Neutrophil (primary cell): ENCODE data around the gene FRYL.

Experiments used
- H3K27ac ChIP-seq: fragments of 200-600 bp; sonication (generic); 2 replicates; pipeline ENCODE4 v1.5.1; 2016; ENCODE audit warnings: mild to moderate bottlenecking, moderate library complexity
- H3K27me3 ChIP-seq: fragments of 200-600 bp; sonication (generic); 2 replicates; pipeline ENCODE4 v1.6.0; 2016; ENCODE audit warnings: mild to moderate bottlenecking
- H3K36me3 ChIP-seq: fragments of 200-600 bp; sonication (generic); 2 replicates; pipeline ENCODE4 v1.5.1; 2017
- H3K4me1 ChIP-seq, 2 experiments: fragments of 200-600 bp in 1 of 2; sonication (generic) in 1 of 2; 1 replicate in 1 of 2; 2 replicates in 1 of 2; pipeline versions ENCODE4 v1.5.1 to v1.6.1; 2013 to 2016; ENCODE audit warnings: low read depth in 1 of 2, low read length in 1 of 2, mild to moderate bottlenecking in 1 of 2, moderate library complexity in 1 of 2; ENCODE audit not compliant: control insufficient read depth in 1 of 2, insufficient read depth in 1 of 2
- H3K4me3 ChIP-seq, 2 experiments: fragments of 200-600 bp in 1 of 2; sonication (generic) in 1 of 2; 1 replicate in 1 of 2; 2 replicates in 1 of 2; pipeline ENCODE4 v1.5.1; 2013 to 2016; ENCODE audit warnings: low read depth in 1 of 2, low read length in 1 of 2, mild to moderate bottlenecking in 1 of 2, moderate library complexity in 1 of 2
- H3K9me3 ChIP-seq: fragments of 200-600 bp; sonication (generic); 2 replicates; pipeline ENCODE4 v1.5.1; 2016
- TF ChIP-seq, protein P1 (sequence below): fragments of 200-600 bp; sonication (generic); IDR thresholded peaks from 2 replicates; pipeline ENCODE4 v1.5.1; 2016; ENCODE audit warnings: antibody characterized with exemption

FRYL gene

DNA sequence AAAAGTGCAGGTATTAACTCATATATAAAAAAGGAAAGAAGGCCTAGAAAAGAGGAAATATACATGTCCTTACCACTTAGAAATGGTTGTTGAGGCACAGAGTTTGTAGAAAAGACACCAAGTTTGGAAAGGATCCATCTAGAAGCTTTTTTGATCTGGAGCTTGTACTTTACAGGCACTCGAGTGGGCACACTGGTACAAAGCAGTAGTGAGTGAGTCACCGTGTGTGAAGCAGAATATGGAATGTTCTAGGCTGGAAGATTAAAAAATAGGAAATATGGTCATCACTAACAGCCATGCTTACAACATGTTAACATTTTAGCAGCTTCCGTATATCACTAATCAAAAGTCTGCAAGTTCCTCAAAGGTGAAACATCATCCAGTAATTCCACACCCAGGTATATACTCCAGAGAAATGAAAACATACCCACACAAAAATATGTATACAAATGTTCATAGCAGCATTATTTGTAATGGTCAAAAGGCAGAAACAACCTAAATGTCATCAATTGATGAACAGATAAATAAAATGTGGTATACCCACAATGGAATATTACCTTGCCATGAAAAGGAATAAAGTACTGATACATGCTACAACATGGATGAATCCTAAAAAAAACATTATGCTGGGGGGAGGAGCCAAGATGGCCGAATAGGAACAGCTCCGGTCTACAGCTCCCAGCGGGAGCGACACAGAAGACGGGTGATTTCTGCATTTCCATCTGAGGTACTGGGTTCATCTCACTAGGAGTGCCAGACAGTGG is 69.5 kb downstream of the FRYL start:
- no peak overlapping the region for H3K4me3 ChIP-seq
- H3K36me3 ChIP-seq, result peaks cover 8% of the 10 kb centered on the region
- no peaks in the 10 kb centered on the region for H3K4me1 ChIP-seq
- H3K27ac ChIP-seq, result peak overlapping the region; percentile 46
- no peaks in the 10 kb centered on the region for H3K27me3 ChIP-seq
- H3K9me3 ChIP-seq, result no peaks in the 10 kb centered on the region
- TF ChIP-seq, protein P1, sequence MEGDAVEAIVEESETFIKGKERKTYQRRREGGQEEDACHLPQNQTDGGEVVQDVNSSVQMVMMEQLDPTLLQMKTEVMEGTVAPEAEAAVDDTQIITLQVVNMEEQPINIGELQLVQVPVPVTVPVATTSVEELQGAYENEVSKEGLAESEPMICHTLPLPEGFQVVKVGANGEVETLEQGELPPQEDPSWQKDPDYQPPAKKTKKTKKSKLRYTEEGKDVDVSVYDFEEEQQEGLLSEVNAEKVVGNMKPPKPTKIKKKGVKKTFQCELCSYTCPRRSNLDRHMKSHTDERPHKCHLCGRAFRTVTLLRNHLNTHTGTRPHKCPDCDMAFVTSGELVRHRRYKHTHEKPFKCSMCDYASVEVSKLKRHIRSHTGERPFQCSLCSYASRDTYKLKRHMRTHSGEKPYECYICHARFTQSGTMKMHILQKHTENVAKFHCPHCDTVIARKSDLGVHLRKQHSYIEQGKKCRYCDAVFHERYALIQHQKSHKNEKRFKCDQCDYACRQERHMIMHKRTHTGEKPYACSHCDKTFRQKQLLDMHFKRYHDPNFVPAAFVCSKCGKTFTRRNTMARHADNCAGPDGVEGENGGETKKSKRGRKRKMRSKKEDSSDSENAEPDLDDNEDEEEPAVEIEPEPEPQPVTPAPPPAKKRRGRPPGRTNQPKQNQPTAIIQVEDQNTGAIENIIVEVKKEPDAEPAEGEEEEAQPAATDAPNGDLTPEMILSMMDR, result no peak

DNA sequence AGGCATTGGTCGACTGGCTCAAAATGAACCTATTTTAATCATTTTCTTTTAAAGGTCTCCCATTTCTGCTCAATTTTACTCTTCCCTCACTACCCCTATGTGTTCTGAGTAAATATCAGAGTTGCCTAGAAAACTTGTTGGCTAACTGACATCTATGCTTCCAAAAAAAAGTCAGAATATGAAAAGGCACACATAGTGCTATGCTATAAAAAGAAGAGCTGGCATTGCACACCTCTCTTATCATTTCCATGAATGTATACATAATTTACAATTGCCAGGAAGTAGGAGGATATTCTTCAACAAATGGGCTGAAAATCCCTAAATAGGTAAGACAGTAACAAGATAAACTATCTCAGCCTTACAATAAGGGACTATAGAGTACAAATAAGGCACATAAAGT is 70.2 kb downstream of the FRYL start:
- H3K4me3 ChIP-seq, result no peak overlapping the region
- H3K4me1 ChIP-seq, result no peaks in the 10 kb centered on the region
- TF ChIP-seq, protein P1, result no peak
- no peaks in the 10 kb centered on the region for H3K9me3 ChIP-seq
- peaks cover 8% of the 10 kb centered on the region for H3K36me3 ChIP-seq
- peak overlapping the region; percentile 46 for H3K27ac ChIP-seq
- no peaks in the 10 kb centered on the region for H3K27me3 ChIP-seq

DNA sequence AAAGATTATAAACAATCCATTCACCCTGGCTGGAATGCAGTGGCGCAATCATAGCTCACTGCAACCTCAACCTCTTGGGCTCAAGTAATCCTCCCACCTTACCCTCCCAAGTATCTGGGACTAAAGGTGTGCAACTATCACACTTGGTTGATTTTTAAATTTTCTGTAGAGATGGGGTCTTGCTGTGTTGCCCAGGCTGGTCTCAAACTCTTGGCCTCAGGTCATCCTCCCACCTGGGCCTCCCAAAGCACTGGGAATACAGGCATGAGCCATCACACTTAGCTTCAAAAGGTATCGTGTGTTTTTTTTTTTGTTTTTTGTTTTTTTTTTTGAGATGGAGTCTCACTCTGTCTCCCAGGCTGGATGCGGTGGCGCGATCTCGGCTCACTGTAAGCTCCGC is 71.5 kb downstream of the FRYL start:
- no peaks in the 10 kb centered on the region for H3K9me3 ChIP-seq
- no peak overlapping the region for H3K4me3 ChIP-seq
- H3K27ac ChIP-seq, result no peak overlapping the region
- no peaks in the 10 kb centered on the region for H3K27me3 ChIP-seq
- H3K36me3 ChIP-seq, result peaks cover 8% of the 10 kb centered on the region
- H3K4me1 ChIP-seq, result no peaks in the 10 kb centered on the region
- TF ChIP-seq, protein P1, result no peak

DNA sequence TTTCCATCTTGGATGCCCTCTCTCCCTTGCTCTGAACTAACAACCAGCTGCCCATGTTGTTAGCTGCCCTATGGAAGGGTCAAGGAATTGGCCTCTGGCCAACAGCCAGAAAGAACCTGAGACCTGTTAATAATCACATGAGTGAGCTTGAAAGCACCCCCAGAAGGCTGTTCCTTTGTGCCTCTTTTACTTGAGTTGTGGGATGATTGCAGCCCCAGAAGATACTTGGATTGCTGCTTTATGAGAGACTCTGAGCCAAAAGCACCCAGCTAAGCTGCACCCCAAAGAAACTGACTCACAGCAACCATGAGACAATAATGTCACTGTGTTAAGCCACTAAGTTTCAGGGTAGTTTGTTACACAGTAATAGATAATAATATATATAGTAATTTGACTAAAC is 73.3 kb downstream of the FRYL start:
- TF ChIP-seq, protein P1, result no peak
- Histone ChIP-seq H3K27ac (no peak overlapping the region), H3K27me3 (no peaks in the 10 kb centered on the region), H3K36me3 (peaks cover 8% of the 10 kb centered on the region), H3K9me3 (no peaks in the 10 kb centered on the region), H3K4me1 (no peaks in the 10 kb centered on the region), H3K4me3 (no peak overlapping the region)

DNA sequence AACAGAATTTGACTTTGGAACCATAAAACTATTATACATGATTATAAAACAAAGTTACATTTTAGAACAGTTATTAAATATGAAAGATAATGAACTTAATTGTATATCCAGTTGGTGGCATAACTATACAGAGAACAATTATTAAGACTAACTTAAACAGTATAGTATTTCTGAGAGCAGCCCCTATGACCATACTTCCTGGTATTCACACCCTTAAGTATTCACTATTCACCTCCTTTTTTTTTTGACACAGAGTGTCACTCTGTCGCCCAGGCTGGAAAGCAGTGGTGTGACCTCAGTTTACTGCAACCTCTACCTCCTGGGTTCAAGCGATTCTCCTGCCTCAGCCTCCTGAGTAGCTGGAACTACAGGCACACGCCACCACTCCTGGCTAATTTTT is 74.5 kb downstream of the FRYL start:
- Histone ChIP-seq H3K36me3 (peaks cover 8% of the 10 kb centered on the region), H3K27ac (no peak overlapping the region), H3K4me3 (no peak overlapping the region), H3K4me1 (no peaks in the 10 kb centered on the region), H3K27me3 (no peaks in the 10 kb centered on the region), H3K9me3 (no peaks in the 10 kb centered on the region)
- TF ChIP-seq, protein P1, result no peak
